Endothelial cell (in vitro differentiated cells): ENCODE measurements around the gene TLN1. TPM values are rescaled to one million over a fixed set of nuclear protein-coding genes. Genes with fewer than 3 reads are reported as not detected.

Experiments
- DNase-seq: peaks from one replicate; pipeline ENCODE4 v3.0.0; 2021; ENCODE audit warnings: low spot score
- H3K27ac Mint-ChIP-seq: one replicate; pipeline ENCODE4 v1.8.0; 2021; ENCODE audit warnings: mixed read lengths, inconsistent platforms; ENCODE audit not compliant: unreplicated experiment
- H3K27me3 Mint-ChIP-seq: one replicate; pipeline ENCODE4 v1.8.0; 2021; ENCODE audit warnings: mild to moderate bottlenecking, moderate library complexity, mixed read lengths, inconsistent platforms; ENCODE audit not compliant: unreplicated experiment
- H3K36me3 Mint-ChIP-seq: one replicate; pipeline ENCODE4 v1.8.0; 2021; ENCODE audit warnings: mild to moderate bottlenecking, low read depth, mixed read lengths, inconsistent platforms; ENCODE audit not compliant: unreplicated experiment
- H3K4me1 Mint-ChIP-seq: one replicate; pipeline ENCODE4 v1.8.0; 2021; ENCODE audit warnings: mild to moderate bottlenecking, mixed read lengths, inconsistent platforms; ENCODE audit not compliant: unreplicated experiment
- H3K4me3 Mint-ChIP-seq: one replicate; pipeline ENCODE4 v1.8.0; 2021; ENCODE audit warnings: mild to moderate bottlenecking, mixed read lengths, inconsistent platforms; ENCODE audit not compliant: unreplicated experiment
- H3K9me3 Mint-ChIP-seq: one replicate; pipeline ENCODE4 v1.8.0; 2021; ENCODE audit warnings: mixed read lengths, inconsistent platforms; ENCODE audit not compliant: unreplicated experiment
- total RNA-seq: library from RNA; stranded (reverse); fragmentation: NEBNext Ultra II Directional; extraction: Animal tissue kit (Norgen Biotek cat#: 25700); gene quantifications from one replicate; pipeline ENCODE4 v1.2.1, GENCODE V29; 2021; ENCODE audit not compliant: unreplicated experiment
- TF ChIP-seq, protein P1 (sequence below): fragments of 200-600 bp; sonication (generic); IDR thresholded peaks from one replicate; pipeline ENCODE4 v1.5.0; 2021; ENCODE audit warnings: antibody characterized with exemption; ENCODE audit not compliant: unreplicated experiment

Gene TLN1
- total RNA-seq, 1 donor from 2014 or later, result 370 TPM

- peaks cover 55% of the 10 kb centered on the region for H3K4me1 Mint-ChIP-seq
- H3K4me3 Mint-ChIP-seq, result peak overlapping the region; percentile 96
- H3K9me3 Mint-ChIP-seq, result no peaks in the 10 kb centered on the region
- H3K36me3 Mint-ChIP-seq, result peaks cover 53% of the 10 kb centered on the region
- no peak for DNase-seq
- no peak overlapping the region for H3K27ac Mint-ChIP-seq
- TF ChIP-seq, protein P1, sequence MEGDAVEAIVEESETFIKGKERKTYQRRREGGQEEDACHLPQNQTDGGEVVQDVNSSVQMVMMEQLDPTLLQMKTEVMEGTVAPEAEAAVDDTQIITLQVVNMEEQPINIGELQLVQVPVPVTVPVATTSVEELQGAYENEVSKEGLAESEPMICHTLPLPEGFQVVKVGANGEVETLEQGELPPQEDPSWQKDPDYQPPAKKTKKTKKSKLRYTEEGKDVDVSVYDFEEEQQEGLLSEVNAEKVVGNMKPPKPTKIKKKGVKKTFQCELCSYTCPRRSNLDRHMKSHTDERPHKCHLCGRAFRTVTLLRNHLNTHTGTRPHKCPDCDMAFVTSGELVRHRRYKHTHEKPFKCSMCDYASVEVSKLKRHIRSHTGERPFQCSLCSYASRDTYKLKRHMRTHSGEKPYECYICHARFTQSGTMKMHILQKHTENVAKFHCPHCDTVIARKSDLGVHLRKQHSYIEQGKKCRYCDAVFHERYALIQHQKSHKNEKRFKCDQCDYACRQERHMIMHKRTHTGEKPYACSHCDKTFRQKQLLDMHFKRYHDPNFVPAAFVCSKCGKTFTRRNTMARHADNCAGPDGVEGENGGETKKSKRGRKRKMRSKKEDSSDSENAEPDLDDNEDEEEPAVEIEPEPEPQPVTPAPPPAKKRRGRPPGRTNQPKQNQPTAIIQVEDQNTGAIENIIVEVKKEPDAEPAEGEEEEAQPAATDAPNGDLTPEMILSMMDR, result no peak
- H3K27me3 Mint-ChIP-seq, result peaks cover 6% of the 10 kb centered on the region
Measured at GRCh38 chr9:35745569-35745968, 13.6 kb upstream of the TLN1 start.

GRCh38 chr9:35743880-35744518 is 12.0 kb upstream of the TLN1 start:
- peak overlapping the region; percentile 77 for H3K4me3 Mint-ChIP-seq
- TF ChIP-seq, protein P1, result no peak
- H3K27me3 Mint-ChIP-seq, result peaks cover 6% of the 10 kb centered on the region
- peaks cover 44% of the 10 kb centered on the region for H3K4me1 Mint-ChIP-seq
- H3K27ac Mint-ChIP-seq, result no peak overlapping the region
- DNase-seq, result no peak
- H3K36me3 Mint-ChIP-seq, result peaks cover 62% of the 10 kb centered on the region
- H3K9me3 Mint-ChIP-seq, result no peaks in the 10 kb centered on the region

- Mint-ChIP-seq H3K9me3 (no peaks in the 10 kb centered on the region), H3K27me3 (peaks cover 6% of the 10 kb centered on the region), H3K4me3 (peak overlapping the region; percentile 49), H3K27ac (no peak overlapping the region), H3K4me1 (peaks cover 44% of the 10 kb centered on the region), H3K36me3 (peaks cover 68% of the 10 kb centered on the region)
- no peak for DNase-seq
- TF ChIP-seq, protein P1, result no peak
Measured at GRCh38 chr9:35743452-35743851, 11.5 kb upstream of the TLN1 start.

GRCh38 chr9:35741740-35742139 is 9.7 kb upstream of the TLN1 start:
- H3K27ac Mint-ChIP-seq, result peak overlapping the region; percentile 11
- H3K27me3 Mint-ChIP-seq, result peaks cover 6% of the 10 kb centered on the region
- peaks cover 71% of the 10 kb centered on the region for H3K36me3 Mint-ChIP-seq
- DNase-seq, result no peak
- peaks cover 34% of the 10 kb centered on the region for H3K4me1 Mint-ChIP-seq
- TF ChIP-seq, protein P1, result no peak
- no peaks in the 10 kb centered on the region for H3K9me3 Mint-ChIP-seq
- H3K4me3 Mint-ChIP-seq, result peak overlapping the region; percentile 6

- Mint-ChIP-seq H3K27ac (no peak overlapping the region), H3K4me1 (peaks cover 29% of the 10 kb centered on the region), H3K36me3 (peaks cover 69% of the 10 kb centered on the region), H3K9me3 (no peaks in the 10 kb centered on the region), H3K27me3 (peaks cover 6% of the 10 kb centered on the region), H3K4me3 (no peak overlapping the region)
- DNase-seq, result no peak
- TF ChIP-seq, protein P1, result no peak
Measured at GRCh38 chr9:35740243-35740642, 8.2 kb upstream of the TLN1 start.
